OCI-LY7 (cell line): Measurements from ENCODE around the gene NAT16. TPM values are rescaled to one million over a fixed set of nuclear protein-coding genes. Genes with fewer than 3 reads are reported as not detected.
A peak's percentile ranks its signal among the peaks of the same experiment; 100 is the strongest.
"Not testable (repeated sequence)": the region's sequence is repeated elsewhere in the genome, so short reads cannot be mapped to it uniquely, and the experiment has no call there.

Source experiments
- BruUV-seq: library from RNA; stranded (reverse); fragments of 400-500 nt; replicated peaks from 2 replicates; lab custom pipeline; 2021; lab: Mats Ljungman, UMichigan
- CTCF ChIA-PET: fragments of 300-600 bp; sonication (Branson Sonifier 250); formaldehyde crosslinking; loops from one replicate; lab custom pipeline; 2022; ENCODE audit warnings: antibody characterized with exemption; ENCODE audit not compliant: unreplicated experiment; lab: Charles Lee
- POLR2A ChIA-PET: fragments of 300-600 bp; sonication (Branson Sonifier 250); formaldehyde crosslinking; loops from one replicate; lab custom pipeline; 2022; ENCODE audit warnings: antibody characterized with exemption; lab: Charles Lee
- DNase-seq: peaks from one replicate; pipeline ENCODE4 v3.0.0-alpha.2; 2015; ENCODE audit warnings: low spot score
- H2AFZ ChIP-seq: fragments of 200-600 bp; sonication (generic), shearing (Covaris generic); 2 replicates; pipeline ENCODE4 v1.6.1; 2014; ENCODE audit warnings: mild to moderate bottlenecking, antibody characterized with exemption, low read length, moderate library complexity
- H3K27ac ChIP-seq: fragments of 200-600 bp; sonication (generic); 2 replicates; pipeline ENCODE4 v1.5.1; 2014; ENCODE audit warnings: mixed run types, low read depth, mild to moderate bottlenecking, moderate library complexity, low read length, inconsistent platforms; ENCODE audit not compliant: poor library complexity, severe bottlenecking
- H3K36me3 ChIP-seq: fragments of 200-600 bp; sonication (generic); 2 replicates; pipeline ENCODE4 v1.6.1; 2014; ENCODE audit warnings: mild to moderate bottlenecking, antibody characterized with exemption, low read length, moderate library complexity, mixed read lengths; ENCODE audit not compliant: insufficient read depth
- H3K4me1 ChIP-seq: fragments of 200-600 bp; sonication (generic); 2 replicates; pipeline ENCODE4 v1.5.1; 2014; ENCODE audit warnings: mild to moderate bottlenecking, low read length; ENCODE audit not compliant: insufficient read depth, poor library complexity, severe bottlenecking
- H3K4me2 ChIP-seq: fragments of 200-600 bp; sonication (generic); 2 replicates; pipeline ENCODE4 v1.6.1; 2014; ENCODE audit warnings: mild to moderate bottlenecking, low read length
- H3K4me3 ChIP-seq: fragments of 200-600 bp; sonication (generic); 2 replicates; pipeline ENCODE4 v1.5.1; 2014; ENCODE audit warnings: mild to moderate bottlenecking, low read depth, low read length; ENCODE audit not compliant: poor library complexity, severe bottlenecking
- H3K79me2 ChIP-seq: fragments of 200-600 bp; sonication (generic); 2 replicates; pipeline ENCODE4 v1.6.1; 2016; ENCODE audit warnings: low read depth, mild to moderate bottlenecking, low read length, moderate library complexity, mixed read lengths; ENCODE audit not compliant: insufficient read depth
- H3K9me2 ChIP-seq: fragments of 200-600 bp; sonication (generic); 2 replicates; pipeline ENCODE4 v1.6.1; 2016; ENCODE audit warnings: mild to moderate bottlenecking, low read length, mixed read lengths; ENCODE audit not compliant: insufficient read depth
- H3K9me3 ChIP-seq: fragments of 200-600 bp; sonication (generic); 2 replicates; pipeline ENCODE4 v1.6.1; 2014; ENCODE audit warnings: mild to moderate bottlenecking, mixed run types, low read length, mixed read lengths
- H4K20me1 ChIP-seq: fragments of 200-600 bp; sonication (generic); 2 replicates; pipeline ENCODE4 v1.6.1; 2014; ENCODE audit warnings: mild to moderate bottlenecking, antibody characterized with exemption, low read length, moderate library complexity, mixed read lengths; ENCODE audit not compliant: insufficient read depth
- EZH2phosphoT487 ChIP-seq: fragments of 200-600 bp; sonication (generic); IDR thresholded peaks from 2 replicates; pipeline ENCODE4 v1.6.1; 2018; ENCODE audit warnings: low read depth, borderline replicate concordance, mild to moderate bottlenecking, mixed run types, antibody characterized with exemption, low read length, moderate library complexity, mixed read lengths
- intact Hi-C: fragments of 100-400 bp; cut with micrococcal nuclease; formaldehyde crosslinking; loops from one replicate; pipeline ENCODE4 v1.10.0; 2022; ENCODE audit not compliant: unreplicated experiment
- total RNA-seq, 2 experiments: library from RNA; depleted of rRNA in 1 of 2; stranded (reverse); fragments of >200 nt in 1 of 2; shearing (Covaris generic) in 1 of 2; gene quantifications; 2 replicates each; pipeline ENCODE4 v1.2.3, GENCODE V29; 2014 to 2022
- TF ChIP-seq, protein P1 (sequence below): fragments of 200-600 bp; sonication (generic); conservative IDR thresholded peaks from 2 replicates; pipeline ENCODE4 v1.5.1; 2014; ENCODE audit warnings: mild to moderate bottlenecking, antibody characterized with exemption, low read length, moderate library complexity, mixed read lengths

Gene NAT16
- total RNA-seq, 2 experiments from 2014 or later: 0.22 TPM; not detected in 1

DNA sequence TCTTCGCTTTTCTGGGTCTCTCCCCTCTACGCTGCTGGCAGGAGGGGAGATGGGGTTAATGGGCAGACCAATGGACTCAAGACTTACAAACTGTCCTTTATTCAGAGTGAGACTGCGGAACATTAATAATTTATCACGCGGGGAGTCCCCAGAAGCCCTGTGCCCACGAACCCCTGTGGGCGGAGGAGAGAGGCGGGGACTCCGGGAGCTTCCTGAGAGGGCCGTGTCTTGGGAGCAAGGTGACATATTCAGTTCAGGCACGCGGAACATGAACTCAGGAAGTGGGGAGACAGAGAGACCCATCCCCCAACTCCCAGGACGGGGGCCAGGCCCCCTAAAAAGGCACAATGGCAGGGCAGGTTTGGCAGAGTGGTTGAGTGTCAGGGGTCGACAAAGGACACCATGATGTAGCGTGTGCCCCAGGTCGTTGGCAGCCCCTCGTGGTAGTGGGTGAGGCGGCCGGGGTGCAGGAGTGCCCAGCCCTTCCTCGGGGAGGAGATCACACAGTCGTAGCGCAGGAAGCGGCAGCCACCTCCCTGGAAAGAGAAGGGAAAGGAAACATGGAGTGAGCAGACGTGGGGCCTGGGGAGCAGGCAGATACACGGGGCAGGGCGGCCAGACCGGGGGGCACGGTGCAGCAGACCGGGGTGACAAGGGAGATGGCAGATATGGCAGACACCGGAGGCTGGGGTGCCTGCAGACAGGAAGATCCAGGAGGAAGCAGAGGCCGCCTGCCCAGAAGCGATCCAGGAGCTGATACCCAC is 26.0 kb upstream of the NAT16 start:
- no TSS peak for BruUV-seq
- ChIA-PET CTCF (no interaction called here), POLR2A (no interaction called here)
- intact Hi-C loops: no loop called here
- peaks cover 5% of the 10 kb centered on the region for H3K4me1 ChIP-seq
- H3K9me3 ChIP-seq: no peaks in the 10 kb centered on the region
- no peaks in the 10 kb centered on the region for H3K79me2 ChIP-seq
- H3K27ac ChIP-seq: no peak overlapping the region
- H2AFZ ChIP-seq: no peak overlapping the region
- H3K4me2 ChIP-seq: no peak overlapping the region
- no peak for TF ChIP-seq EZH2phosphoT487
- TF ChIP-seq, protein P1, sequence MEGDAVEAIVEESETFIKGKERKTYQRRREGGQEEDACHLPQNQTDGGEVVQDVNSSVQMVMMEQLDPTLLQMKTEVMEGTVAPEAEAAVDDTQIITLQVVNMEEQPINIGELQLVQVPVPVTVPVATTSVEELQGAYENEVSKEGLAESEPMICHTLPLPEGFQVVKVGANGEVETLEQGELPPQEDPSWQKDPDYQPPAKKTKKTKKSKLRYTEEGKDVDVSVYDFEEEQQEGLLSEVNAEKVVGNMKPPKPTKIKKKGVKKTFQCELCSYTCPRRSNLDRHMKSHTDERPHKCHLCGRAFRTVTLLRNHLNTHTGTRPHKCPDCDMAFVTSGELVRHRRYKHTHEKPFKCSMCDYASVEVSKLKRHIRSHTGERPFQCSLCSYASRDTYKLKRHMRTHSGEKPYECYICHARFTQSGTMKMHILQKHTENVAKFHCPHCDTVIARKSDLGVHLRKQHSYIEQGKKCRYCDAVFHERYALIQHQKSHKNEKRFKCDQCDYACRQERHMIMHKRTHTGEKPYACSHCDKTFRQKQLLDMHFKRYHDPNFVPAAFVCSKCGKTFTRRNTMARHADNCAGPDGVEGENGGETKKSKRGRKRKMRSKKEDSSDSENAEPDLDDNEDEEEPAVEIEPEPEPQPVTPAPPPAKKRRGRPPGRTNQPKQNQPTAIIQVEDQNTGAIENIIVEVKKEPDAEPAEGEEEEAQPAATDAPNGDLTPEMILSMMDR: no peak
- no peaks in the 10 kb centered on the region for H3K36me3 ChIP-seq
- H3K4me3 ChIP-seq: no peak overlapping the region
- H3K9me2 ChIP-seq: no peaks in the 10 kb centered on the region
- H4K20me1 ChIP-seq: no peaks in the 10 kb centered on the region
- no peak for DNase-seq

DNA sequence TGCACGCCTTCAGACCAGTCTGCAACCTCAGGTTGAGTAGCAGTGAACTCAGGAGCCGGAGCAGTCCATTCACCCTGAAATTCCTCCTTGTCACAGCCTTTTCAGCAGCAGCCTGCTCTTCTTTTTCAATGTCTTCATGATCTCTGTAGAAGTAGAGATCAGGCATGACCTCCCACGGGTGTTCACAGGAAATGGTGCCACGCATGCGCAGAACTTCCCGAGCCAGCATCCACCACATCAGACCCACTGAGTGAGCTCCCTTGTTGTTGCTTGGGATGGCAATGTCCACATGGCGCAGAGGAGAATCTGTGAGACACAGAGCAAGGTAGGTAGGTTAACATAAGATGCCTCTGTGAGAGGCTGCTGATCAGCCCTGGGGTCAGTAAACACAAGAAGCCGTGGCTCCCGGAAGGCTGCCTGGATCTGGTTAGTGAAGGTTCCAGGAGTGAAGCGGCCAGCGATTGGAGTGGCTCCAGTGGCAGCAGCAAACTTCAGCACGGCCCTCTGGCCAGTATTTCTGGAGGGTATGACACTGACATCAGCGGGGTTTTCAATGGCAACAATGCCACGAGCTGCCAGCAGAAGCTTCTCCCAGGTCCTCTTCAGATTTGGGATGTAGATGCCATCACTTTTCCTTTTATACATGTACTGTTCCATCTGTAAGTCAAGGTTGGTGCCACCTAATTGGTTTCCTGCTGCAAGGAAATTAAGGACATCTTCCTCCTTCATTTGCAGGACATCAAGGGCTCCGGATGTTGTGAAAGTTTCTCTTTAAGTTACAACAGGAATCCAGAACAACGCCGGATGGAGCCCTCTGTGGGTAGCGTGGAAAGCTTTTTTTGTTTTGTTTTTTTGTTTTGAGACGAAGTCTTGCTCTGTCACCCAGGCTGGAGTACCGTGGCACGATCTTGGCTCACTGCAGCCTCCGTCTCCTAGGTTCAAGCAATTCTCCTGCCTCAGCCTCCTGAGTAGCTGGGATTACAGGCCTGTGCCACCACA is 23.9 kb upstream of the NAT16 start:
- H3K27ac ChIP-seq, H3K4me1 ChIP-seq, H3K9me3 ChIP-seq, BruUV-seq, H3K36me3 ChIP-seq, intact Hi-C loops, CTCF ChIA-PET, H3K79me2 ChIP-seq, DNase-seq, H3K9me2 ChIP-seq, H4K20me1 ChIP-seq, H3K4me3 ChIP-seq: not testable (repeated sequence)
- H3K4me2 ChIP-seq: peak overlapping the region; percentile 24; the same call in 1 of the 2 replicates
- POLR2A ChIA-PET: interaction anchor here (1.1 kb wide), 1 partner anchor 10 kb away, joined by 3 read pairs; no protein-coding TSS in a partner anchor
- peak overlapping the region; percentile 45; the same call in 1 of the 2 replicates for H2AFZ ChIP-seq

DNA sequence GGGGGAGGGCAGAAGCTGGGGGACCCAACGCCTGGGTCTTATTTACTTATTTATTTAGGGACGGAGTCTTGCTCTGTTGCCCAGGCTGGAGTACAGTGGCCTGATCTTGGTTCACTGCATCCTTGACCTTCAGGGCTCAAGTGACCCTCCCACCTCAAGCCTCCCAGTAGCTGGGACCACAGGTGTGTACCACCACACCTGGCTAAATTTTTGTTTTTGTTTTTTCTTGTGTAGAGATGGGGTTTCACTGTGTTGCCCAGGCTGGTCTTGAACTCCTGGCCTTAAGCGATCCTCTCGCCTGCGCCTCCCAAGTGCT is 22.5 kb upstream of the NAT16 start:
- Histone ChIP-seq H3K4me1 (peaks cover 5% of the 10 kb centered on the region), H3K9me2 (no peaks in the 10 kb centered on the region), H3K4me2 (no peak overlapping the region), H2AFZ (no peak overlapping the region), H3K79me2 (no peaks in the 10 kb centered on the region), H3K36me3 (no peaks in the 10 kb centered on the region), H3K4me3 (no peak overlapping the region), H3K27ac (no peak overlapping the region), H4K20me1 (no peaks in the 10 kb centered on the region), H3K9me3 (no peaks in the 10 kb centered on the region)
- CTCF ChIA-PET: no interaction called here
- intact Hi-C loops: no loop called here
- DNase-seq: no peak
- POLR2A ChIA-PET: interaction anchor here (0.6 kb wide), 1 partner anchor 382 kb away, joined by 5 read pairs; no protein-coding TSS in a partner anchor
- no TSS peak for BruUV-seq
- TF ChIP-seq EZH2phosphoT487: no peak
- TF ChIP-seq, protein P1: no peak
